Breast epithelium (tissue), 4 donors: ENCODE measurements around the gene MESP1. TPM values are rescaled to one million over a fixed set of nuclear protein-coding genes. Genes with fewer than 3 reads are reported as not detected.

Experiments used
- DNase-seq, 2 donors: peaks; one replicate each; pipeline ENCODE4 v3.0.0-alpha.2; 2019; ENCODE audit warnings: low spot score in 2 of 2
- H3K27ac ChIP-seq, 2 donors: fragments of 200-600 bp; sonication (generic) in 1 of 2; one replicate each; pipeline ENCODE4 v1.5.1; 2016 to 2019; ENCODE audit warnings: mild to moderate bottlenecking in 1 of 2
- H3K27me3 ChIP-seq, 2 donors: fragments of 200-600 bp; sonication (generic) in 1 of 2; one replicate each; pipeline versions ENCODE4 v1.5.1 to v1.6.0; 2017 to 2019; ENCODE audit warnings: control low read depth in 1 of 2, mild to moderate bottlenecking in 1 of 2
- H3K36me3 ChIP-seq: fragments of 200-600 bp; one replicate; pipeline ENCODE4 v1.5.1; 2019
- H3K4me1 ChIP-seq, 2 donors: fragments of 200-600 bp; sonication (generic); one replicate each; pipeline ENCODE4 v1.5.1; 2016 to 2019; ENCODE audit warnings: control low read depth in 1 of 2
- H3K4me3 ChIP-seq, 3 donors: fragments of 200-600 bp; sonication (generic); 1 replicate in 2 of 3; 2 replicates in 1 of 3; pipeline ENCODE4 v1.5.1; 2016 to 2019; ENCODE audit warnings: mild to moderate bottlenecking in 3 of 3, moderate library complexity in 2 of 3
- H3K9me3 ChIP-seq, 2 donors: fragments of 200-600 bp; sonication (generic) in 1 of 2; one replicate each; pipeline ENCODE4 v1.5.1; 2016 to 2019; ENCODE audit warnings: control low read depth in 1 of 2
- CTCF ChIP-seq, 3 donors: fragments of 450-650 bp; IDR thresholded peaks; one replicate each; pipeline ENCODE4 v1.5.1; 2016 to 2017; ENCODE audit warnings: antibody characterized with exemption in 3 of 3, mild to moderate bottlenecking in 3 of 3, moderate library complexity in 3 of 3
- POLR2A ChIP-seq: fragments of 450-650 bp; IDR thresholded peaks from one replicate; pipeline ENCODE4 v1.6.1; 2016; ENCODE audit warnings: antibody characterized with exemption, mild to moderate bottlenecking, moderate library complexity
- POLR2AphosphoS5 ChIP-seq, 3 donors: sonication (generic); formaldehyde crosslinking; IDR thresholded peaks; one replicate each; pipeline ENCODE4 v1.6.1; 2017; ENCODE audit warnings: antibody characterized with exemption in 3 of 3
- intact Hi-C: fragments of 100-400 bp; cut with DNase I; formaldehyde crosslinking; loops from one replicate; pipeline ENCODE4 v1.15.1; 2023; ENCODE audit warnings: low total_unique reads
- total RNA-seq, 3 donors: library from RNA; depleted of rRNA; stranded (reverse); fragments of >200 nt; gene quantifications; one replicate each; pipeline ENCODE4 v1.1.0, GENCODE V29; 2016

MESP1 gene
- total RNA-seq, 3 donors from 2014 or later: 5.9 to 12.8 (median 6.2) TPM

- intact Hi-C loops: loop anchor here (10.0 kb wide), 1 partner anchor 113 kb away; no protein-coding TSS in a partner anchor
- H3K9me3 ChIP-seq: no peaks in the 10 kb centered on the region
These were observed 7.2 kb upstream of the MESP1 start for GRCh38 chr15:89758283-89758682.

GRCh38 chr15:89756897-89757296 lies 5.8 kb upstream of the MESP1 start:
- no peaks in the 10 kb centered on the region for H3K9me3 ChIP-seq
- TF ChIP-seq POLR2AphosphoS5 (IDR thresholded peaks at IDR 0.05): no peak
- no peak for TF ChIP-seq POLR2A
- TF ChIP-seq CTCF (IDR thresholded peaks at IDR 0.05): no peak
- H3K36me3 ChIP-seq: no peaks in the 10 kb centered on the region
- peaks cover 0 to 8% of the 10 kb centered on the region in 2 donors for H3K4me1 ChIP-seq
- H3K27me3 ChIP-seq: no peaks in the 10 kb centered on the region
- intact Hi-C loops: loop anchor here (10.0 kb wide), 1 partner anchor 112 kb away; no protein-coding TSS in a partner anchor
- H3K27ac ChIP-seq: no peak overlapping the region
- H3K4me3 ChIP-seq: no peak overlapping the region
- no peak for DNase-seq

More at GRCh38 chr15:89758283-89758682, 7.2 kb upstream of the MESP1 start:
- H3K27me3 ChIP-seq: no peaks in the 10 kb centered on the region
- H3K4me1 ChIP-seq: peaks cover 0 to 8% of the 10 kb centered on the region in 2 donors
- DNase-seq: no peak
- TF ChIP-seq CTCF (IDR thresholded peaks at IDR 0.05): no peak
- no peak for TF ChIP-seq POLR2A
- no peak for TF ChIP-seq POLR2AphosphoS5 (IDR thresholded peaks at IDR 0.05)
- H3K4me3 ChIP-seq: no peak overlapping the region
- H3K27ac ChIP-seq: peak overlapping the region; percentile 3 to 82
- no peaks in the 10 kb centered on the region for H3K36me3 ChIP-seq

- Histone ChIP-seq H3K4me3 (no peak overlapping the region), H3K27me3 (no peaks in the 10 kb centered on the region), H3K27ac (no peak overlapping the region), H3K36me3 (no peaks in the 10 kb centered on the region), H3K9me3 (no peaks in the 10 kb centered on the region), H3K4me1 (peaks cover 0 to 13% of the 10 kb centered on the region in 2 donors)
- no peak for DNase-seq
- TF ChIP-seq CTCF (IDR thresholded peaks at IDR 0.05) (no peak), POLR2A (no peak), POLR2AphosphoS5 (IDR thresholded peaks at IDR 0.05) (no peak)
- intact Hi-C loops: loop anchor here (10.0 kb wide), 1 partner anchor 111 kb away; no protein-coding TSS in a partner anchor
These were observed 4.7 kb upstream of the MESP1 start for GRCh38 chr15:89755701-89756100.

GRCh38 chr15:89754361-89755154 lies 3.5 kb upstream of the MESP1 start:
- Histone ChIP-seq H3K27ac (no peak overlapping the region), H3K27me3 (no peaks in the 10 kb centered on the region), H3K9me3 (no peaks in the 10 kb centered on the region), H3K36me3 (no peaks in the 10 kb centered on the region), H3K4me3 (no peak overlapping the region), H3K4me1 (peaks cover 0 to 12% of the 10 kb centered on the region in 2 donors)
- DNase-seq: no peak
- no peak for TF ChIP-seq POLR2AphosphoS5 (IDR thresholded peaks at IDR 0.05)
- TF ChIP-seq POLR2A: no peak
- TF ChIP-seq CTCF (IDR thresholded peaks at IDR 0.05): no peak
- intact Hi-C loops: loop anchor here (10.0 kb wide), 1 partner anchor 110 kb away; no protein-coding TSS in a partner anchor

- Histone ChIP-seq H3K4me3 (no peak overlapping the region), H3K27ac (no peak overlapping the region), H3K4me1 (peaks cover 0 to 13% of the 10 kb centered on the region in 2 donors), H3K36me3 (no peaks in the 10 kb centered on the region), H3K9me3 (no peaks in the 10 kb centered on the region), H3K27me3 (no peaks in the 10 kb centered on the region)
- TF ChIP-seq CTCF (IDR thresholded peaks at IDR 0.05): no peak
- TF ChIP-seq POLR2AphosphoS5 (IDR thresholded peaks at IDR 0.05): no peak
- no peak for TF ChIP-seq POLR2A
- intact Hi-C loops: loop anchor here (10.0 kb wide), 1 partner anchor 109 kb away; no protein-coding TSS in a partner anchor
- DNase-seq: no peak
These were observed 2.8 kb upstream of the MESP1 start for GRCh38 chr15:89753855-89754254.
